AG04450 (cell line): ENCODE measurements around the gene DYNLT2. TPM values are rescaled to one million over a fixed set of nuclear protein-coding genes. Genes with fewer than 3 reads are reported as not detected.

Experiments
- CTCF ChIA-PET: fragments of 300-600, 350-600 bp; formaldehyde crosslinking; extraction: SDS; loops from one replicate; lab custom pipeline; 2022; ENCODE audit warnings: antibody characterized with exemption, inconsistent platforms; lab: Charles Lee
- POLR2A ChIA-PET: fragments of 350-600 bp; formaldehyde crosslinking; extraction: SDS; loops from one replicate; lab custom pipeline; 2021; ENCODE audit warnings: antibody characterized with exemption, inconsistent platforms; lab: Yijun Ruan, JAX
- DNase-seq: peaks from one replicate; pipeline ENCODE4 v3.0.0-alpha.2; 2011; ENCODE audit warnings: low read depth, low spot score
- H3K27ac ChIP-seq: one replicate; pipeline ENCODE4 v1.5.1; 2012; ENCODE audit warnings: low read depth, low read length, control low read depth
- H3K27me3 ChIP-seq: one replicate; pipeline ENCODE4 v1.6.0; 2012; ENCODE audit warnings: low read length; ENCODE audit not compliant: control insufficient read depth, insufficient read depth
- H3K4me3 ChIP-seq: 2 replicates; pipeline ENCODE4 v1.5.1; 2011; ENCODE audit warnings: mild to moderate bottlenecking, low read depth, low read length, control low read depth
- H3K9me3 ChIP-seq: 2 replicates; pipeline ENCODE4 v1.5.1; 2012; ENCODE audit warnings: low read length; ENCODE audit not compliant: control insufficient read depth, insufficient read depth
- polyA plus RNA-seq: library from polyadenylated mRNA; depleted of rRNA; stranded (reverse); fragments of >200 nt; gene quantifications from 2 replicates; pipeline ENCODE4 v1.2.3, GENCODE V29; 2011
- TF ChIP-seq, protein P1 (sequence below): IDR thresholded peaks from 2 replicates; pipeline ENCODE4 v1.5.1; 2011; ENCODE audit warnings: low read depth, low read length, control low read depth, inconsistent platforms

DYNLT2 gene
- polyA plus RNA-seq, 1 experiment = 0.64 TPM

DNA sequence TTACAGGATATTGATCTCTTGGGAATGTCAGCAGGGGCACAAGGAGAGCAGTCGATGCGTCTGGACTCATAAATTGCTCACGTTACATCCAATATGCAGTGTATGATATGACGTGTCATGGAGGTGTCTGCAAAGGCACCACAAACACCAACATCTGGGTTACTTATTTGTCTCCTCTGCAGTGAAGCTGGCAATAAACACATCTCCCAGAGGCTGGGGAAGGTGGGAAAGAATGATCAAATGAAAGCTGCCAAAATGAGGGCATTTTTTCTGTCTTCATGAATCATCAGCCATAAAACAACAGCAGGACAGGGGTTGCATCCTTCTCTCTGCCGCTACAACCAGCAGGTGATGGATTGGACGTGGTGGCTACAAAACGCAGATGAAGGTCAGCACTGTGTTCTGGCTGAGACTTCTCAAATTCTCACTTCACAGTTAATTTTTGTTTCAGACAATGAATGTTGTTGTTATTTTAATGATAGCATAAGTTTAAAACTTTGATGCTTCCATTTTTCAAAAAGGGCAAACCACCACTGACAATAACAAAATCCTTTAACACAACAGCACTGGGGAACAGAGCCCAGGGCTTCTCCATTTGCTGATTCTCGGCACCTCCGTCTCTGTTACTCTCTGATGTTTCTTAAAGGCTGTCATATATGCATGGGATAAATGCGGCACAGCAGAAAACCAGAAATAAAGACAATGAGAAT is 47.5 kb upstream of the DYNLT2 start:
- CTCF ChIA-PET = interaction anchor here (1.4 to 4.5 kb wide), 3 partner anchors 9 to 731 kb away, joined by 5 to 30 read pairs (median 7); no protein-coding TSS in a partner anchor
- DNase-seq = no peak
- POLR2A ChIA-PET = no interaction called here
- no peak overlapping the region for H3K4me3 ChIP-seq
- no peaks in the 10 kb centered on the region for H3K9me3 ChIP-seq
- H3K27ac ChIP-seq = no peak overlapping the region
- TF ChIP-seq, protein P1, sequence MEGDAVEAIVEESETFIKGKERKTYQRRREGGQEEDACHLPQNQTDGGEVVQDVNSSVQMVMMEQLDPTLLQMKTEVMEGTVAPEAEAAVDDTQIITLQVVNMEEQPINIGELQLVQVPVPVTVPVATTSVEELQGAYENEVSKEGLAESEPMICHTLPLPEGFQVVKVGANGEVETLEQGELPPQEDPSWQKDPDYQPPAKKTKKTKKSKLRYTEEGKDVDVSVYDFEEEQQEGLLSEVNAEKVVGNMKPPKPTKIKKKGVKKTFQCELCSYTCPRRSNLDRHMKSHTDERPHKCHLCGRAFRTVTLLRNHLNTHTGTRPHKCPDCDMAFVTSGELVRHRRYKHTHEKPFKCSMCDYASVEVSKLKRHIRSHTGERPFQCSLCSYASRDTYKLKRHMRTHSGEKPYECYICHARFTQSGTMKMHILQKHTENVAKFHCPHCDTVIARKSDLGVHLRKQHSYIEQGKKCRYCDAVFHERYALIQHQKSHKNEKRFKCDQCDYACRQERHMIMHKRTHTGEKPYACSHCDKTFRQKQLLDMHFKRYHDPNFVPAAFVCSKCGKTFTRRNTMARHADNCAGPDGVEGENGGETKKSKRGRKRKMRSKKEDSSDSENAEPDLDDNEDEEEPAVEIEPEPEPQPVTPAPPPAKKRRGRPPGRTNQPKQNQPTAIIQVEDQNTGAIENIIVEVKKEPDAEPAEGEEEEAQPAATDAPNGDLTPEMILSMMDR = no peak
- peaks cover 19% of the 10 kb centered on the region for H3K27me3 ChIP-seq

DNA sequence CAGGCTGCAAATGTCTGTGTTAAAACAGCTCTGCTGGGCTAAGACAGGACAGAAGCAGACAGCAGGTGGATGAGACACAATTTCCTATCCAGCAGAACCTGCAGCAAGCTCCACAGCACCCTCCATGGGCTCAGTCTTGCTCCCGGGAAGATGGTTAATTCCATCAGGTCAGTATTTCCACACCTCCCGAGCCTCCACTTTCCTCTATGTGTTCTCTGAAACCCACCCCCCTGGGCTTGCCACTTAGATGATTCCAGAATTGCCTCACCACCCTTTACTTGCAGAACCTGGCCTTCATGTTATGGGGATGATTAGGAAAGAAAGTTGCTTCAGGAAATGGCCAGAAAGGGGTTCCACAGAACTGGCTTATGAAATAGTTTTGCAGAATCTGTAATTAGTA is 43.8 kb upstream of the DYNLT2 start:
- TF ChIP-seq, protein P1 = no peak
- ChIA-PET CTCF (interaction anchor here (0.6 to 1.7 kb wide), 4 partner anchors 10 to 734 kb away, joined by 3 to 6 read pairs (median 3); no protein-coding TSS in a partner anchor), POLR2A (no interaction called here)
- Histone ChIP-seq H3K9me3 (no peaks in the 10 kb centered on the region), H3K4me3 (no peak overlapping the region), H3K27ac (no peak overlapping the region), H3K27me3 (peaks cover 16% of the 10 kb centered on the region)
- no peak for DNase-seq

DNA sequence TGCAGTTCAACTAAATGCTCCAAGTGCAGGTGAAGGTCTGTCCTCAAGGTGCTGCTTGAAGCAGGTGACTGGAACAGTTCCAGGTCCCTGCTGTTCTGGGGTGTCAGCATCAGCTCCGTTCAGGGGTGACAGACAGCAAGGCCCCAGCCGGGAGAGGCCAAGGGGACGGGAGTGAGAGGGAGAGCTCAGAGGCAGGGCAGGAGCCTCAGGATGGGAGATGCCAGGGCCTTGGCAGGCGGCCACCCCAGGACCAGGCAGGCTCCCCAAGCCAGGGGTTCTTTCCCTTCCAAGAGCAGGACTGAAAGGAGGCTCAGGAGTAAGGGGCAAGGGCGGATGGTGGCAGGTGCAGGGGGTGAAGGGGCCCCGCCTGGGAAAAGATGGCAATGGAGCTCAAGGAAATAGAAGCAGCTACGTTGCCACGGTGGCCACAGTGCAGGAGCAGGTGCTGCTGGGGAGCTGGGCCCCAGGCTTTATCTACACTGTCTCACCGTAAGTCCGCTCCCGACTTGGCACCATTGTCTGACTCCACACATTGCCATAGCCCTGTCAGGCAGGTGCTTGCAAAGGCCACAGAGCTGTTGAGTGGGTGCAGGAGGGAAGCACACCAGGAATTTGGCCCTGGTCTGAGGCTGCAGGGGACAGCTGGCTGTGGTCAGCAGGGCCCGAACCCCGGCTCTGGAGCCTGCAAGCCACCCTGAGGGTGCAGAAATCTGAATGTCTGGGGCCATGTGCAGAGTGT is 43.1 kb upstream of the DYNLT2 start:
- H3K9me3 ChIP-seq = no peaks in the 10 kb centered on the region
- H3K4me3 ChIP-seq = no peak overlapping the region
- ChIA-PET POLR2A (interaction anchor here (0.6 kb wide), 1 partner anchor 647 kb away, joined by 4 read pairs; no protein-coding TSS in a partner anchor), CTCF (interaction anchor here (0.9 kb wide), 1 partner anchor 10 kb away, joined by 3 read pairs; no protein-coding TSS in a partner anchor)
- no peak overlapping the region for H3K27ac ChIP-seq
- peaks cover 16% of the 10 kb centered on the region for H3K27me3 ChIP-seq
- DNase-seq = no peak
- TF ChIP-seq, protein P1 = no peak

DNA sequence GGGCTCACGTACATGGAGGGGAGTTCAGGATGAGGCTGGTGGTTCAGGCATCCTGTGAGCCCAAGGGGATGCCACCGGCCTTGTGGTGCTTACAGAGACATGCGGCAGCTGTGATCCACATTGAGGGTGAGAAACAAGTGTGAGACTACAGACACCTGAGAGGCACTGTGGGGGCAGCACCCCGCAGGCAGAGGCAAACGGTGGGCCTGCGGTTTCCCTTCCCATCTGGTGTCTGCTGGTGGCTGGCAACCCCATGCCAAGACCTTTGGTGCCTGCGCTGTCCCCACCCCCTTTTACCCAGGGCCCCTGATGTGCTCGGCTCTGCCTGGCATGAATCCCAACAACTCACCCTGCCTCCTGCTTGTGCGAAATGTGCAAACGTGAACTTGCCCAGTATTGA is 42.0 kb upstream of the DYNLT2 start:
- POLR2A ChIA-PET = no interaction called here
- H3K27me3 ChIP-seq = peaks cover 16% of the 10 kb centered on the region
- CTCF ChIA-PET = interaction anchor here (0.8 kb wide), 1 partner anchor 38 kb away, joined by 4 read pairs; no protein-coding TSS in a partner anchor
- H3K9me3 ChIP-seq = no peaks in the 10 kb centered on the region
- DNase-seq = no peak
- TF ChIP-seq, protein P1 = no peak
- no peak overlapping the region for H3K4me3 ChIP-seq
- no peak overlapping the region for H3K27ac ChIP-seq
